ENCODE measurements around the gene ZNF219.

Gene ZNF219

DNA sequence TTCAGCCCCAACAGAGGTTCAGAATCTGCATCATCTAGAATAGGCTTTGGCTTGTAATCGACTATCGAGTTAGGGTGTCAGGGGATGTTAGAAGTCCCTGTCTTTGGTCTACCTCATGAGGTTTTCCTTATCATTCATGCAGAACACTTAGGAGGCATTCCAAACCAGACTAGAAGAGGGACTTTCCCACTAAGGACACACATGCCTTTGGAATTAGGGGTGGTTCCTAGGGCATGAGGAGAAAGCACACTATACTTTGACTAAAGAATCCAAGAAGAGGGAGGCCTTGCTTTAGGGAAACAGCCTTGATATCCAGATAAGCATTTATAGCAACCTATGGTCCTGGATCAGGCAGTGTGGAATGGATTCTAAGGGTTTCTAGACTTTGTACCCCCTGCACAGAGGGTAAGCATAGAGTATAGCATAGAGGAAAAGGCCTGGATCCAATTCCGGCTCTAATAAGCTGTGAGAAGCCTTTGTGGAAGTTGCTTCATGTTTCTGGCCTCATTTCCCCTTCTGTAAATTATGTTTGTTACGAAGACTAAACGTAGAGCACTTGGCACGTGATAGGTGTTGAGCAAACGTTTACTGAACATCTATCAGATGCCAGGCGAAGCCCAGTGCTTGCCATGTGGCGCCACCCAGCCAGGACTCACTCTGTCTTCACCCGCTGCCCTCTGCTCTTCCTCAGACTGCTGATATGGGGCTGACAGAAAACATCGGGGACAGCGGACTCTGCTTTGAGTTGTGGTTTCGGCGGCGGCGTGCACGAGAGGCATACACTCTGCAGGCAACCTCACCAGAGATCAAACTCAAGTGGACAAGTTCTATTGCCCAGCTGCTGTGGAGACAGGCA is 13.2 kb downstream of the ZNF219 start:
- peak; percentile 39 for DNase-seq

DNA sequence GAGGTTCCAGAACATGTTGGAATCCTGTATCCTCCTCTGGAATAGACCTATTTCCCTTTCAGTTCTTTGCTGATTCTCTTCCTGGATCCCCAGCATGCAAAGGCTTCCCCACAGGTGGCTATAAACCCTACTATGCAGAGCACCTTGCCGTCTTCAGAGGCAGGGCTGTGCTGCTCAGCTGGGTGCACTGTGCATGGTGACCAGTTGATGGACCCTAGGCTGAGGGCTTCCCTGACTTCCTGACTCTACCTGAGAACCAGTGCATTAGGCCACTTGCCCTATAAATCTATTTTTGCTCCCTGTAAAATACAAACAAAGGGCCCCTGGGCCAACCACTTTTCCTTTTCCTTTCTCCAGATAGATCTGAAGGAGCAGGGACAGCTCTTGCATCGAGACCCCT is 14.1 kb downstream of the ZNF219 start:
- no peak for DNase-seq

GRCh38 chr14:21083565-21084325 is 14.7 kb downstream of the ZNF219 start:
- DNase-seq, result no peak

- DNase-seq, result no peak
Measured at GRCh38 chr14:21081521-21082142, 16.8 kb downstream of the ZNF219 start.

DNA sequence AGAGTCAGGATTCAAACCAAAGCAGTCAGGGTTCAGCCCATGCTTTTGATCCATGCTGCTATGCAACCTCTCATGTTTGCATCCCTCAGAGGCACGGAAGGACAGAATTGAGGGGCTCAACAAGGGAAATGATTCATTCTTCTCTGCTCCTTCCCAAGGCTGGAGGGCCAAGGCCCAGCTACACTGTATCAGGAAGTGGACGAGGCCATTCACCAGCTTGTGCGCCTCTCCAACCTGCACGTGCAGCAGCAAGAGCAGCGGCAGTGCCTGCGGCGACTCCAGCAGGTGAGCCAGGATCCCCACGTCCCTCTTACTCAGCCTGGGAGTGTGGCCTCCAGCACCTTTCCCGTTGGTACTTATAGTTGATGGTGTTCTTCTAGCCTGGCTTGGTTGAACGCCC is 19.7 kb downstream of the ZNF219 start:
- no peak for DNase-seq

DNA sequence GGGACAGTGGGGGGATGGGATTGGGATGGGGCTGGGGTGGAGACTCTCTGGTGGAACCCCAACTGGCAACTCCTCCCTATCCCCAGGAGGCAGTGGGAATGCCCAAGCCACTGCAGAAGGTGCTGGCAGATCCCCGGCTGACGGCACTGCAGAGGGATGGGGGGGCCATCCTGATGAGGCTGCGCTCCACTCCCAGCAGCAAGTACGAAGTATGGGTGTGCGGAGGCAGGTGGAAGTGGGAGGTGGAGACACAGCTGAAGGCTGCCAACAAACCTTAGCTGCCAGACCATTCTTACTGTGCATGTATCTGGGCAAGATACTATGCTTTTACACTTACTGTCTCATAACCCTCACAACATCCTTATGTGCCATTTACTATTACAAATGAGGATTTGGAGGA is 20.2 kb downstream of the ZNF219 start:
- DNase-seq, result no peak

- DNase-seq, result no peak
Measured at GRCh38 chr14:21077672-21078071, 20.8 kb downstream of the ZNF219 start.

DNA sequence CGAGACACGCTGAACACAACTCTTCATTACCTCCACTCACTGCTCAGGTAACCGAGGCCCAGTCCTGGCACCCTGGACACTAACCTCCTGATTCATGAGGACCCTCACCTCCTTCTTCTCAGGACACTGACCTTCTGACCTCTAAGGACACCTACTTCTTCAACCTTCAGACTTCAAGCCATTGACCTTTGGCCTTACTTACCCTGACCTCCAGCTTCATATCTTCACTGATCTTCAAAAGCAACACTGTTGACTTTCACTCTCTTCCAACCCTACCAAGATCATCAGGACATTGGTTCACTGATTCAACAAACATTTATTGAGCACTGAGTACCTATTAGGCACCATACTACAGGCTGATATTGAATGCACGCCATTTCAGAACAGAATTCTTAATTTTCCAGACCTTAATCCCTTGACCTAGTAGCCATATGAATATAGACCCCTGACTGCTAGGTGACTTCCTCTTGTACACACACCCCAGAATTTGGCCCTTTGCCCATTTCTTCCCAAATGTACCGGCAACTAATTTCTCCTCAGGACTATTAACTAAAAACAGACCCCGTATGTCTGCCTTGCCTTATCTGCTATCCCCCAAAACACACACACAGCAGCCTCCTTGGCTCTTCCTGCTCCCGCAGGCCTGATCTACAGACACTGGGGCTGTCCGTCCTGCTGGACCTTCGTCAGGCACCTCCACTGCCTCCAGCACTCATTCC is 22.6 kb downstream of the ZNF219 start:
- no peak for DNase-seq

DNA sequence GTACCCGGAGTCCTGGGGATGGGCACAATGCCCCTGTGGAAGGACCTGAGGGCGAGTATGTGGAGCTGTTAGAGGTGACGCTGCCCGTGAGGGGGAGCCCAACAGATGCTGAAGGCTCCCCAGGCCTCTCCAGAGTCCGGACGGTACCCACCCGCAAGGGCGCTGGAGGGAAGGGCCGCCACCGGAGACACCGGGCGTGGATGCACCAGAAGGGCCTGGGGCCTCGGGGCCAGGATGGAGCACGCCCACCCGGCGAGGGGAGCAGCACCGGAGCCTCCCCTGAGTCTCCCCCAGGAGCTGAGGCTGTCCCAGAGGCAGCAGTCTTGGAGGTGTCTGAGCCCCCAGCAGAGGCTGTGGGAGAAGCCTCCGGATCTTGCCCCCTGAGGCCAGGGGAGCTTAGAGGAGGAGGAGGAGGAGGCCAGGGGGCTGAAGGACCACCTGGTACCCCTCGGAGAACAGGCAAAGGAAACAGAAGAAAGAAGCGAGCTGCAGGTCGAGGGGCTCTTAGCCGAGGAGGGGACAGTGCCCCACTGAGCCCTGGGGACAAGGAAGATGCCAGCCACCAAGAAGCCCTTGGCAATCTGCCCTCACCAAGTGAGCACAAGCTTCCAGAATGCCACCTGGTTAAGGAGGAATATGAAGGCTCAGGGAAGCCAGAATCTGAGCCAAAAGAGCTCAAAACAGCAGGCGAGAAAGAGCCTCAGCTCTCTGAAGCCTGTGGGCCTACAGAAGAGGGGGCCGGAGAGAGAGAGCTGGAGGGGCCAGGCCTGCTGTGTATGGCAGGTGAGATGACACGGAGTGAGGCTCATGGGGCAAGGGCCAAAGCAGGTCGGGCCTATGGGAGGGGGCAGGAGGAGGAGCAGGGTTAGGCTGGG is 23.8 kb downstream of the ZNF219 start:
- no peak for DNase-seq

GRCh38 chr14:21073921-21074320 is 24.5 kb downstream of the ZNF219 start:
- DNase-seq, result no peak

DNA sequence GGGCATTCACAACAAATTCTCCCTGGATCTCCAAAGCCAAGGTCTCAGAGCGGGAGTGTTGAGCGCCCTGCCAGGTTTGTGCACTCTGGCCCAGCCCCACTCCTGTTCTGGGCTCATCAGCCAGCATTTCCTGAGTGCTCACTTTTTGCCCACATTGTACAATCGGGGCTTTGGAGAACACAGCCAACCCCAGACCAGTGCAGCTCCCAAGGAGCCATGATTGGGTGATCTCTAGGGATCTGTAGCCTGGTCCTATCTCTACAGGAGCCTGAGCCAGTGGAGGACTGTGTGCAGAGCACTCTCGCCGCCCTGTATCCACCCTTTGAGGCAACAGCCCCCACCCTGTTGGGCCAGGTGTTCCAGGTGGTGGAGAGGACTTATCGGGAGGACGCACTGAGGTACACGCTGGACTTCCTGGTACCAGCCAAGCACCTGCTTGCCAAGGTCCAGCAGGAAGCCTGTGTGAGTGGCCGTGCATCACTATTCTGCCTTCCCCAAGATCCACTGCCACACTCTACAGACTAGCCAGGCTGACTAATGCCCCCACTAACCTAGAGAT is 25.6 kb downstream of the ZNF219 start:
- DNase-seq, result peak; percentile 29

- no peak for DNase-seq
Measured at GRCh38 chr14:21072031-21072473, 26.4 kb downstream of the ZNF219 start.

- DNase-seq, result peak; percentile 84
Measured at GRCh38 chr14:21071225-21072030, 27.0 kb downstream of the ZNF219 start.

DNA sequence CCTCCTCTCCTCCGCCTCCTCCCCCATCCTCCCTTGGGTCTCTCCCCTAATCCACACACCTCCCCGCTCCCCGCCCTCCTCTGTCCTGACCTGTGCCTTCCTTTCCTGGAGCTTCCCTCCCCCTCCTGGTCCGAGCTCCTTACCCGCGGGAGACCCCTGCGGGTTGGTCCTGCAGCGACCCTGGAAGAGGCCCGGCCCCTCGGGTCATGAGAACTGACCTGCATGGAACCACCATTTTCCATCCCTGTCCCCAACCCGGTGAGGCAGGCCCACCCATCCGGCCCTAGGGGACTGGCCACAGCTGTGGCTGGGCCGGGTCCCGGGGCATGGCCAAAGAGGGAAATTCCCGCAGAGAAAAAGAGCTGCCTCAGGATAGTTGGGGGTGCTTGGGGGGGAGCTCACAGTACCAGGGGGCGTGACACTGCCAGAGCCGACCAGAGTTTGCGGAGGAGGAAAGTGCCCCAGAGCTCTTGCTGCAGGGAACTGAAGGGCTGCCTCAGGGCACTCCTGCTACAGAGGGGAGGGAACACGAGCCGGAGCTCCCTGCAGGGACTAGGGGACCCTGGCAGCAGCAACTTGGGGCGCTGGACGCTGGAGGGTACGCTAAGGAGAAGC is 27.7 kb downstream of the ZNF219 start:
- no peak for DNase-seq

DNA sequence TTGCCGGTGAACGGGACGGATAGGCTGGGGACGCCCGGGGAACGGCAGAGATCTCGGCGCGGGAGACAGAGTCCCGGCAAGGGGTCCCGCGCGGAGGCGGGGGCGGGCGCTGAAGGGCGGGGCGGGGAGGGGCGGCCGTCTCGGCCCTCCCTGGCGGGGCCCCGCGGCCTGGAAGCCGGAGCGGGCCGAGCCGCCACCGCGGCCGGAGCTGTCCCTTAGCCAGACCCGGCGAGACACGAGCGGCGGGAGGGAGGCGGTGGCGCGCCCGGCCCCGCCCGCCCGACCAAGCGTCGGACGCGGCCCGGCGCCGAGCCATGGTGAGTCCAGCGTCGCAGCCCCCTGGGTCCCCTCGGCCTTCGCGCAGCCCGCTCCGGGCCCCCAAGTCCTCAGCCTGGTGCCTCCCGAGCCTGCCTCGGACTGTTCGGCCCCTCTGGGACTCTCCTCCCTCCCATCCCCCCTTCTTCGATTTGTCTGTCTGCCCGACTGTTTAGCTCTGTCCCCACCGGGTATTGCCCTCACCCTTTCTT is 28.3 kb downstream of the ZNF219 start, which contains the start of gene ARHGEF40:
TSS of gene ARHGEF40 (plus strand) at position 222 of the 527 bp plus-strand sequence. CDS start at position 315, 93 bp downstream.
- no peak for DNase-seq

DNA sequence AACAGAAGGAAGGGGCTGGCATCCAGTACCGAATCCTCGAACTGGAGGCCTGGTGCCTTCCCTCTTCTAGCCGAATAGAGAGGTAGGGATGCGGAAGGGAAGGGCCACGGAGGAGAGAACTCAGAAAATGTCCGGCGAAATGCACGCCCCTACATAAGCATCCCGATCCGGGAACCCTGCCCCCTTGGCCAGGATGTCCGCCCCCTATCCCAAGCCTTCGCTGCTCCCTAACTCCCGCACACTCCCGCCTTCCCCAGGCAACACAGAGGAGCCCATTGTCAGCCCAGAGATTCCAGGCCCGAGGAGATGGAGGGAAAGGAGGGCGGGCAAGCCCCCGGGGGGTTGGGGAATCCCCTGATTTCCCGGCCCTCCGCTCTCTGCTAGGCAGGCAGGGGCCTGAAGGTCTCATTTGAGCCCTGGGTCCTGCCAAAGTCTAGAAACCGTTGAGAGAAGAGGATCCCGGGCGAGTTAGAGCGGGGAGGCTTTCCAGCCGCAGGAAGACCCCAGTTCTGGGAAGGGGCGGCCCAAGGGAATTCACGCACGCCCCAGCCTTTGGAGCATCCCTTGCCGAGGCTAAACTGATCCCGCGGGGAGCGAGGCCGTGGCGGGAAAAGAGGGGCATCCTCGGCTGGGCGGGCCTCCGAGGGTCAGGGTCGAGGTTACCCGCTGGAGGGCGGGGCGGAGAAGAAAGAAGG is 28.9 kb downstream of the ZNF219 start:
- no peak for DNase-seq

GRCh38 chr14:21068521-21069387 is 29.7 kb downstream of the ZNF219 start:
- peak; percentile 31 for DNase-seq

GRCh38 chr14:21066882-21067502 is 31.5 kb downstream of the ZNF219 start:
- no peak for DNase-seq
